ENCODE results near the gene MAPK7.
"Not testable (repeated sequence)": the region's sequence is repeated elsewhere in the genome, so short reads cannot be mapped to it uniquely, and the experiment has no call there.

DNA sequence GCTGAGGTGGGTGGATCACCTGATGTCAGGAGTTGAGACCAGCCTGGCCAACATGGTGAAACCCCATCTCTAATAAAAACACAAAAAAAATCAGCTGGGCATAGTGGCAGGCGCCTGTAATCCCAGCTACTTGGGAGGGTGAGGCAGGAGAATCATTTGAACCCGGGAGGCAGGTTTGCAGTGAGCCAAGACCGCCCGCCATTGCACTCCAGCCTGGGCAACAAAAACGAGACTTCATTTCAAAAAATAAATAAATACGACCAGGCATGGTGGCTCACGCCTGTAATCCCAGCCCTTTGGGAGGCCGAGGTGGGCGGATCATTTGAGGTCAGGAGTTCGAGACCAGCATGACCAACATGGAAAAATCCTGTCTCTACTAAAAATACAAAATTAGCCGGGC is 24.9 kb upstream of the MAPK7 start:
- TF ChIP-seq, protein P1, sequence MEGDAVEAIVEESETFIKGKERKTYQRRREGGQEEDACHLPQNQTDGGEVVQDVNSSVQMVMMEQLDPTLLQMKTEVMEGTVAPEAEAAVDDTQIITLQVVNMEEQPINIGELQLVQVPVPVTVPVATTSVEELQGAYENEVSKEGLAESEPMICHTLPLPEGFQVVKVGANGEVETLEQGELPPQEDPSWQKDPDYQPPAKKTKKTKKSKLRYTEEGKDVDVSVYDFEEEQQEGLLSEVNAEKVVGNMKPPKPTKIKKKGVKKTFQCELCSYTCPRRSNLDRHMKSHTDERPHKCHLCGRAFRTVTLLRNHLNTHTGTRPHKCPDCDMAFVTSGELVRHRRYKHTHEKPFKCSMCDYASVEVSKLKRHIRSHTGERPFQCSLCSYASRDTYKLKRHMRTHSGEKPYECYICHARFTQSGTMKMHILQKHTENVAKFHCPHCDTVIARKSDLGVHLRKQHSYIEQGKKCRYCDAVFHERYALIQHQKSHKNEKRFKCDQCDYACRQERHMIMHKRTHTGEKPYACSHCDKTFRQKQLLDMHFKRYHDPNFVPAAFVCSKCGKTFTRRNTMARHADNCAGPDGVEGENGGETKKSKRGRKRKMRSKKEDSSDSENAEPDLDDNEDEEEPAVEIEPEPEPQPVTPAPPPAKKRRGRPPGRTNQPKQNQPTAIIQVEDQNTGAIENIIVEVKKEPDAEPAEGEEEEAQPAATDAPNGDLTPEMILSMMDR (IDR thresholded peaks at IDR 0.05): not testable (repeated sequence)
- TF ChIP-seq EP300 (IDR thresholded peaks at IDR 0.05): not testable (repeated sequence)
